ENCODE results near the gene WDR77.

WDR77 gene

GRCh38 chr1:111439461-111440351 is 9.3 kb downstream of the WDR77 start:
- no peak overlapping the region for H3K4me3 ChIP-seq (ENCODE audit: low read length)
- no peak for TF ChIP-seq CTCF (conservative IDR thresholded peaks at IDR 0.05; ENCODE audit: low read depth, low read length)
- DNase-seq (ENCODE audit: low read depth), result no peak

- no peak overlapping the region for H3K4me3 ChIP-seq (ENCODE audit: low read length)
- no peak for DNase-seq (ENCODE audit: low read depth)
- TF ChIP-seq CTCF (conservative IDR thresholded peaks at IDR 0.05; ENCODE audit: low read depth, low read length), result no peak
Observed at GRCh38 chr1:111436726-111437125, 12.3 kb downstream of the WDR77 start.

- TF ChIP-seq CTCF (conservative IDR thresholded peaks at IDR 0.05; ENCODE audit: low read depth, low read length), result no peak
- no peak overlapping the region for H3K4me3 ChIP-seq (ENCODE audit: low read length)
Observed at GRCh38 chr1:111424281-111424680, 24.8 kb downstream of the WDR77 start.

GRCh38 chr1:111422546-111423391 is 26.3 kb downstream of the WDR77 start:
- no peak for TF ChIP-seq CTCF (conservative IDR thresholded peaks at IDR 0.05; ENCODE audit: low read depth, low read length)
- DNase-seq (ENCODE audit: low read depth), result no peak
- no peak overlapping the region for H3K4me3 ChIP-seq (ENCODE audit: low read length)

More at GRCh38 chr1:111424281-111424680, 24.8 kb downstream of the WDR77 start:
- no peak for DNase-seq (ENCODE audit: low read depth)

- no peak for DNase-seq (ENCODE audit: low read depth)
- no peak overlapping the region for H3K4me3 ChIP-seq (ENCODE audit: low read length)
- TF ChIP-seq CTCF (conservative IDR thresholded peaks at IDR 0.05; ENCODE audit: low read depth, low read length), result no peak
Observed at GRCh38 chr1:111420377-111420776, 28.7 kb downstream of the WDR77 start.

- no peak for TF ChIP-seq CTCF (conservative IDR thresholded peaks at IDR 0.05; ENCODE audit: low read depth, low read length)
- no peak overlapping the region for H3K4me3 ChIP-seq (ENCODE audit: low read length)
- no peak for DNase-seq (ENCODE audit: low read depth)
Observed at GRCh38 chr1:111419037-111419436, 30.0 kb downstream of the WDR77 start.

Data from retinal pigment epithelial cell (primary cell).